GM10266 (cell line): ENCODE data around the gene HDLBP.

Source experiments
- DNase-seq: peaks from one replicate; pipeline ENCODE4 v3.0.0; 2012; ENCODE audit errors: extremely low spot score
- TF ChIP-seq, protein P1 (sequence below): IDR thresholded peaks from 2 replicates; pipeline ENCODE4 v1.5.1; 2012; ENCODE audit warnings: mild to moderate bottlenecking, low read depth; ENCODE audit not compliant: control insufficient read depth, insufficient read depth; ENCODE audit errors: missing control alignments

The HDLBP gene

DNA sequence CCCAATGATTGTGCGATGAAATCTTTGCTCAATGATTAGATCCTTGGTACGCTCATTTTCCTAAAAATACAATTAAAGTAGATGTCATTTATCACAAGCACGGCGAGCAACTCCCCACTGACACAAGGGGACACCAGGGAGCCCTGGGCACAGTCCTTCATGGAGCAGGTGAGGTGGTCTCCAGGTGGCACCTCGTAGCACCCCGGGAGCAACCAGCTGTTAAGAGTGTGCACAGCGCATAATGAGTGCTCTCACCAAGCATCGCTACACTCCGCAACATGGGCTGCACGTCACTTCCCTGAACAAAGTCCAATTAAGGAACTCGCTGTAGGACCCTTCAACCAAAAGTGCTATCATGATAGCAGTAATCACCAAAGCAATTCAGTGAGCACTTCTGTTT, 67.2 kb downstream of the HDLBP start:
- TF ChIP-seq, protein P1, sequence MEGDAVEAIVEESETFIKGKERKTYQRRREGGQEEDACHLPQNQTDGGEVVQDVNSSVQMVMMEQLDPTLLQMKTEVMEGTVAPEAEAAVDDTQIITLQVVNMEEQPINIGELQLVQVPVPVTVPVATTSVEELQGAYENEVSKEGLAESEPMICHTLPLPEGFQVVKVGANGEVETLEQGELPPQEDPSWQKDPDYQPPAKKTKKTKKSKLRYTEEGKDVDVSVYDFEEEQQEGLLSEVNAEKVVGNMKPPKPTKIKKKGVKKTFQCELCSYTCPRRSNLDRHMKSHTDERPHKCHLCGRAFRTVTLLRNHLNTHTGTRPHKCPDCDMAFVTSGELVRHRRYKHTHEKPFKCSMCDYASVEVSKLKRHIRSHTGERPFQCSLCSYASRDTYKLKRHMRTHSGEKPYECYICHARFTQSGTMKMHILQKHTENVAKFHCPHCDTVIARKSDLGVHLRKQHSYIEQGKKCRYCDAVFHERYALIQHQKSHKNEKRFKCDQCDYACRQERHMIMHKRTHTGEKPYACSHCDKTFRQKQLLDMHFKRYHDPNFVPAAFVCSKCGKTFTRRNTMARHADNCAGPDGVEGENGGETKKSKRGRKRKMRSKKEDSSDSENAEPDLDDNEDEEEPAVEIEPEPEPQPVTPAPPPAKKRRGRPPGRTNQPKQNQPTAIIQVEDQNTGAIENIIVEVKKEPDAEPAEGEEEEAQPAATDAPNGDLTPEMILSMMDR, result no peak
- no peak for DNase-seq

DNA sequence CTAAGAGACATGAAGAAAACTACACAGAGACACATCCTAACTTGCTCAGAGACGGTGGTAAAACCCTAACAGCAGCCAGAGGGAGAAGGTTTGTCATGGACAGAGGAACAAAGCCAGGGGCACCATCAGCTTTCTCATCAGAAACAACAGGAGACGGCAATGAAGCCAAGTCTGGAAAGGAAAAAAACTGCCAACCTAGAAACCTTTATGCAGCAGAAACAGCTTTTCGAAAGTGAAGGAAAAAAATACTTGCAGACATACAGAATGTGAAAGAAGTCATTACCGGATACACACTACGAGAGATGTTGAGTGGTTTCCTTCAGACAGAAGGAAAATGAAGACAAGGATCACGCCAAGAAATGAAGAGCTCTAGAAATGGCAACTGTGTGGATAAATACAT, 71.1 kb downstream of the HDLBP start:
- TF ChIP-seq, protein P1, result no peak
- no peak for DNase-seq

DNA sequence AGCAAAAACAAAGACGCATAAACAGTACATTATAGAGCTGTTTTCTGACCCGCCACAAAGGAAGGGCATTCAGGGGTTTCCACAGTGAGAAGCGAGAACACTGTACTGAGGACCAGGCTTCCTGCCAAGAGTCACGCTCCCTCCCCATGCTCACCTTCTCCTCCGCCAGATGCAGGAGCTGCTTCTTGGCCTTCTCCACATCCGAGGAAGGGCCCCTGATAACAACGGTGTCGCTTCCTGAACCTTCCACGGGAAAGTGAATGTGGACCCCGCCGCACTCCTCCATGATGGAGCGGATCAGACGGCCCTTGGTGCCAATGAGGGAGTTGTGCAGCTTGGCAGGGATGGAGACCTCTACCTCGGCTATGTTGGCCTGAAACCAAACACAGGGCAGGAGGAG, 73.2 kb downstream of the HDLBP start:
- DNase-seq, result no peak
- TF ChIP-seq, protein P1, result no peak

DNA sequence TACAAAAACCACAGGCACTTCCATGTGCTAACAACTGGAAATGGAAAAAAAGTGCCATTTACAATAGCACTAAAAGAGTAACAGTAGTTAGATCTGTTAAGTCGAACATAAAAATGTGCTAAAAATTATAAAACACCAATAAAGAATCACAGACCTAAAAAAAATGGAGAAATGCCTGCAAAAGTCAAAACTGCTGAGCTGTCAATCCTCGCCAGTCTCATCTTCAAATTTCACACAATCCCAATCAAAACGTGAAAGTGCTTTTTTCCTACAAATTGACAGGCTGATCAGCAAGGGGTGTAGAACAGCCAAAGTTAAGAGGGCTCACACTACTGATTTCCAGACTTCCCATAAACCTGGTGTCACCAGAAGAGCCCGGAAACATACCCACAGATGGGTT, 73.8 kb downstream of the HDLBP start:
- TF ChIP-seq, protein P1, result no peak

DNA sequence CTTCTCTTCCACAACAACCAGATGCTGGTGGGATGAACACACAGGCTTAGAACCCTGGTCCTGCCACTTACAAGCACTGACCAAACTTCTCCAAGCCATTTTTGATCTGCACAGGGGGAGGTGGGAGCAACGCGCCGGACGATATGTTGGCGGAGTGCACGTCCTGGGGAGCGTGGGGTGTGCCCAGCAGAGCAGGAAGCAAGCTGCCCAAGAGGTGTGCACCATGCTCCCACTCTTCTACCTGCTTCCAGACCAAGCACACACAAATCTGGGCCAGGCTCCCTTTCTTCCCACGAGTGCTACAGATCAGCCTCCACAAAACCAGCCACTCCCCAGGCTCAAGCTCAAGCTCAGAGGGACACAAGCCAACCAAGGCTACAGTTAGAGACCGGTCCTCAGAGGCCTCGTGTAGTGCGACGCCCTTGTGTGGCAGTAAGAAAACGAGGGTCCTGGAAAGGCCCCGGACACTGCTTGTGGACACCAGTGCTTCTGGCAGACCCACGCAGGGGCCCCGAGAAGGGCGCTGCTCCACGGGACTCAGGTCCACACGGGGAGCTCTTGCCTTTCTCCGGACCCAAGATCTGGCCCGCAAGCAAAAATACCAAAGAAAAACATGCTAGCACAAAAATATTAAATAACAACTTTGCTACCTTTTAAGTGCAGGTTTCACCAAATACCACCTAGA, 75.0 kb downstream of the HDLBP start:
- DNase-seq, result no peak
- TF ChIP-seq, protein P1, result no peak

More for the DNA sequence above, 73.8 kb downstream of the HDLBP start:
- DNase-seq, result no peak

DNA sequence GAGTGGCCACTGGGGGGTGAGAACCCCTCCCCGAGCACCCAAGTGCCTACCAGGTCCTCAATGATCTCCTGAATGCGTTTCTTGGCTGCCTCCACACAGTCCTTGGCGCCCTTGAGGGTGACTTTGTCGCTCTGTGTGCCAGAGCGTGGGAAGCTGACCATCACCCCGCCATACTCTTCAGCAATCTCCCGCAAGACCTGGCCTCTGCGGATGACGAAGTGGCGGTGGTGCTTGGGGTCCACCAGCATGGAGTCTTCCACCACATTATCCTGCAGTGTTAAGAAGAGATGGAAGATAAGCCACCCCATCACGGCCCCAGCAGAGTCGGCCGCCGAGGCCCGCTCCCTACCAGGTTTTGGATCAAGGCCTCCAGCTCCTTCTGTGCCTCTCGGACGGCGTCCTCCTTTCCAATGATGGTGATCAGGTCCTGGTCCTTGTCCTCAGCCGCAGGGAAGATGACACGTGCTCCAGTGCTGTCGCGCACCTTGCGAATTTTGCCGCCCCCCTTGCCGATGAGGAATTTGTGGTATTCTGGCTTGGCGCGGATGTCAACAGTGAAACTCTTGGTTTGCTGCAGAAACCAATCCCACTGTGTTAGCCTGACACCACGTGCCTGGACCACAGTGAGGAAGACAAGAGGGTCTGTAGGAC, 75.8 kb downstream of the HDLBP start:
- DNase-seq, result no peak
- TF ChIP-seq, protein P1, result no peak

DNA sequence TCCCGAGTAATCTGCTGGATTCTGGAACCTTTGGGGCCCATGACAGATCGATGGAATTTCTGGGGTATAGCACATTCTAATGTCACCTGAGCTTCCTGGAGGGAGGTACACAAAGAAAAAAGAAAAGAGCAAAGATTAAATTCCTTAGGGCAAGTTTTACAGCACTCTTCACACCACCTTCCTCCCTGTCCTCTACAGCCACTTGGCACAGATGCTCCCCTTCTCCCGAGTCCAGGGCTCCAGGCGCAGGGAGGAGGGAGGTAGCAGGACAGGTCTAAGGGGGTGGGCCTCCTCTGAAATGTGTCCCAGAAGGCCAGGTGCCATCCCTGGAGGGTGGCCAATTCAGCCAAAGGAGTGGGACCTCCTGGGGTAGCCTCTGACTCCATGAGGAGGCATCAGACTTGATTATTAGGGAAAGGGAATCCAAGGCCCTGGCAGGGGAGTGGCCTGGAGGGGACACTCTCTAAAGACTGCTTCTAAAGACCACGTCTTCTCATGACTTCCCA, 76.7 kb downstream of the HDLBP start:
- TF ChIP-seq, protein P1, result no peak
- no peak for DNase-seq
